Measurements from ENCODE around the gene ATF6.

The ATF6 gene

GRCh38 chr1:161771973-161772372, 5.9 kb downstream of the ATF6 start:
- FAIRE-seq (no peak), DNase-seq (ENCODE audit: insufficient read length, low spot score) (no peak)
- no peak for TF ChIP-seq CTCF (IDR thresholded peaks at IDR 0.05; ENCODE audit: insufficient read depth, missing control alignments)

- FAIRE-seq (no peak), DNase-seq (ENCODE audit: insufficient read length, low spot score) (no peak)
- TF ChIP-seq CTCF (IDR thresholded peaks at IDR 0.05; ENCODE audit: insufficient read depth, missing control alignments): no peak
Observed at GRCh38 chr1:161772397-161772796, 6.3 kb downstream of the ATF6 start.

- TF ChIP-seq CTCF (IDR thresholded peaks at IDR 0.05; ENCODE audit: insufficient read depth, missing control alignments): no peak
- FAIRE-seq: no peak
- DNase-seq (ENCODE audit: insufficient read length, low spot score): no peak
Observed at GRCh38 chr1:161773791-161774190, 7.7 kb downstream of the ATF6 start.

GRCh38 chr1:161777261-161777660, 11.1 kb downstream of the ATF6 start:
- DNase-seq (ENCODE audit: insufficient read length, low spot score): no peak
- peak; percentile 63 for FAIRE-seq
- TF ChIP-seq CTCF (IDR thresholded peaks at IDR 0.05; ENCODE audit: insufficient read depth, missing control alignments): no peak

- TF ChIP-seq CTCF (IDR thresholded peaks at IDR 0.05; ENCODE audit: insufficient read depth, missing control alignments): no peak
- DNase-seq (ENCODE audit: insufficient read length, low spot score) (no peak), FAIRE-seq (no peak)
Observed at GRCh38 chr1:161778522-161778921, 12.4 kb downstream of the ATF6 start.

GRCh38 chr1:161779393-161779792, 13.3 kb downstream of the ATF6 start:
- no peak for TF ChIP-seq CTCF (IDR thresholded peaks at IDR 0.05; ENCODE audit: insufficient read depth, missing control alignments)
- FAIRE-seq: peak; percentile 25
- DNase-seq (ENCODE audit: insufficient read length, low spot score): no peak

GRCh38 chr1:161781995-161782394, 15.9 kb downstream of the ATF6 start:
- FAIRE-seq: no peak

More at GRCh38 chr1:161781995-161782394, 15.9 kb downstream of the ATF6 start:
- no peak for TF ChIP-seq CTCF (IDR thresholded peaks at IDR 0.05; ENCODE audit: insufficient read depth, missing control alignments)
- DNase-seq (ENCODE audit: insufficient read length, low spot score): no peak

Data from D721Med (cell line).